A549 treated with Hydrocortisone at 1 μM for 4 hours (cell line): ENCODE measurements around the gene DLK1. TPM values are rescaled to one million over a fixed set of nuclear protein-coding genes. Genes with fewer than 3 reads are reported as not detected.

ENCODE experiments used
- total RNA-seq: library from RNA; stranded (reverse); fragments of 200-300 nt; extraction: Qiagen RNA extraction; gene quantifications from 5 replicates; pipeline ENCODE4 v1.2.3, GENCODE V29; 2022

DLK1 gene
- 0.10 to 0.31 TPM (median 0.21 TPM) in 5 replicates for total RNA-seq

GRCh38 chr14:100726550-100727085 is at the start of gene DLK1:
TSS of gene DLK1 (plus strand) at chr14:100726892. CDS start at chr14:100727069, 177 bp downstream.

Other genes starting within 250 kb of the DLK1 start
- 5.4 to 7.0 TPM (median 5.8 TPM) in 5 replicates for gene BEGAIN, start 139.5 kb upstream of the DLK1 start, total RNA-seq
- 41.2 to 54.4 TPM (median 49.7 TPM) in 5 replicates for gene MEG3, start 99.2 kb downstream of the DLK1 start, total RNA-seq
- 0.14 to 0.29 TPM (median 0.28 TPM) in 5 replicates for gene RTL1, start 176.8 kb downstream of the DLK1 start, total RNA-seq